ENCODE measurements around the gene ROCK2.

DNA sequence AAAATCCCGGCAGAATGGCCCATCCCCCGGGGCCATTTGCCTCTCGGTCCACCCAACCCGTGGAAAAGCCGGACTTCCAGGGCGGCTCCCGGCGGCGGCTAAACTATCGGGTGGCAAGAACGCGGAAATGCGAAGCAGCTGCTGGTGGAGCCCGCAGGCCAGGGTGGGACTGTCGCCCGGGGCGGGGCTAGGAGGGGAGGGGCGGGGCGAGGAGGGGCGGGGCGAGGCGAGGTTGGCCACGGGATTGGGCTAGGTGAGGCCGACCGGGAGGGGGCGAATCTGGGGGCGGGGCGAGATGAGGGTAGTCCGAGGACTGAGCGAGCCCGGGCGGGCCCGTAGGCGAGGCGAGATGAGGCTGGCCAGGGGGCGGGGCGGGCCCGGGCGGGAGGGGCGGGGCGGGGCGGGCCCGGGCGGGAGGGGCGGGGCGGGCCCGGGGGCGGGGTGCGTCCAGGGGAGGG, 189.5 kb downstream of the ROCK2 start:
- no peak; the same call in 1 of the 2 replicates for TF ChIP-seq POLR2AphosphoS5 (IDR thresholded peaks at IDR 0.05; ENCODE audit: low read depth, low read length)
- TF ChIP-seq, protein P1, sequence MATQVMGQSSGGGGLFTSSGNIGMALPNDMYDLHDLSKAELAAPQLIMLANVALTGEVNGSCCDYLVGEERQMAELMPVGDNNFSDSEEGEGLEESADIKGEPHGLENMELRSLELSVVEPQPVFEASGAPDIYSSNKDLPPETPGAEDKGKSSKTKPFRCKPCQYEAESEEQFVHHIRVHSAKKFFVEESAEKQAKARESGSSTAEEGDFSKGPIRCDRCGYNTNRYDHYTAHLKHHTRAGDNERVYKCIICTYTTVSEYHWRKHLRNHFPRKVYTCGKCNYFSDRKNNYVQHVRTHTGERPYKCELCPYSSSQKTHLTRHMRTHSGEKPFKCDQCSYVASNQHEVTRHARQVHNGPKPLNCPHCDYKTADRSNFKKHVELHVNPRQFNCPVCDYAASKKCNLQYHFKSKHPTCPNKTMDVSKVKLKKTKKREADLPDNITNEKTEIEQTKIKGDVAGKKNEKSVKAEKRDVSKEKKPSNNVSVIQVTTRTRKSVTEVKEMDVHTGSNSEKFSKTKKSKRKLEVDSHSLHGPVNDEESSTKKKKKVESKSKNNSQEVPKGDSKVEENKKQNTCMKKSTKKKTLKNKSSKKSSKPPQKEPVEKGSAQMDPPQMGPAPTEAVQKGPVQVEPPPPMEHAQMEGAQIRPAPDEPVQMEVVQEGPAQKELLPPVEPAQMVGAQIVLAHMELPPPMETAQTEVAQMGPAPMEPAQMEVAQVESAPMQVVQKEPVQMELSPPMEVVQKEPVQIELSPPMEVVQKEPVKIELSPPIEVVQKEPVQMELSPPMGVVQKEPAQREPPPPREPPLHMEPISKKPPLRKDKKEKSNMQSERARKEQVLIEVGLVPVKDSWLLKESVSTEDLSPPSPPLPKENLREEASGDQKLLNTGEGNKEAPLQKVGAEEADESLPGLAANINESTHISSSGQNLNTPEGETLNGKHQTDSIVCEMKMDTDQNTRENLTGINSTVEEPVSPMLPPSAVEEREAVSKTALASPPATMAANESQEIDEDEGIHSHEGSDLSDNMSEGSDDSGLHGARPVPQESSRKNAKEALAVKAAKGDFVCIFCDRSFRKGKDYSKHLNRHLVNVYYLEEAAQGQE (IDR thresholded peaks at IDR 0.05; ENCODE audit: insufficient read depth in 1 of 2, low read depth in 2 of 2, low read length in 2 of 2) = no peak
- no peak for TF ChIP-seq TAF1 (IDR thresholded peaks at IDR 0.05; ENCODE audit: borderline replicate concordance, insufficient read depth, low read length)
- TF ChIP-seq SIN3A (IDR thresholded peaks at IDR 0.05; ENCODE audit: borderline replicate concordance, insufficient read depth, low read length) = no peak

Measured in PFSK-1 (cell line).